Mammary epithelial cell (primary cell): ENCODE measurements around the gene KRT81.

Source experiments
- CTCF ChIP-seq, 2 donors: IDR thresholded peaks in 1 of 2; conservative IDR thresholded peaks in 1 of 2; 2 replicates each; pipeline ENCODE4 v1.5.1; 2011 to 2012; ENCODE audit warnings: inconsistent platforms in 2 of 2, low read length in 2 of 2, mild to moderate bottlenecking in 2 of 2, control low read depth in 1 of 2, low read depth in 1 of 2; ENCODE audit not compliant: insufficient read depth in 1 of 2; ENCODE audit errors: extremely low read depth in 1 of 2
- EZH2 ChIP-seq: IDR thresholded peaks from 2 replicates; pipeline ENCODE4 v1.6.1; 2012; ENCODE audit warnings: low read length, inconsistent platforms, borderline replicate concordance

GRCh38 chr12:52238207-52238840 lies 53.0 kb downstream of the KRT81 start:
- no peak for TF ChIP-seq CTCF (conservative IDR thresholded peaks at IDR 0.05 in 1 of 2, IDR thresholded peaks at IDR 0.05 in 1 of 2; ENCODE audit: extremely low read depth in 1 of 2, insufficient read depth in 1 of 2, low read depth in 1 of 2, low read length in 2 of 2)
- no peak for TF ChIP-seq EZH2
